GM18498 (cell line): ENCODE results near the gene PHKB.

ENCODE experiments used
- ATAC-seq: cut with Tn5 transposase; IDR thresholded peaks from one replicate; pipeline ENCODE4 v1.9.1; 2021; ENCODE audit warnings: mild to moderate bottlenecking, moderate library complexity; ENCODE audit not compliant: unreplicated experiment

Gene PHKB

GRCh38 chr16:47622451-47623176 lies 161.5 kb downstream of the PHKB start:
- no peak for ATAC-seq

GRCh38 chr16:47624563-47624962 lies 163.4 kb downstream of the PHKB start:
- no peak for ATAC-seq

GRCh38 chr16:47625115-47625567 lies 164.0 kb downstream of the PHKB start:
- no peak for ATAC-seq

GRCh38 chr16:47626246-47626645 lies 165.1 kb downstream of the PHKB start:
- no peak for ATAC-seq

- ATAC-seq, result no peak
These were observed 166.0 kb downstream of the PHKB start for GRCh38 chr16:47627085-47627639.

DNA sequence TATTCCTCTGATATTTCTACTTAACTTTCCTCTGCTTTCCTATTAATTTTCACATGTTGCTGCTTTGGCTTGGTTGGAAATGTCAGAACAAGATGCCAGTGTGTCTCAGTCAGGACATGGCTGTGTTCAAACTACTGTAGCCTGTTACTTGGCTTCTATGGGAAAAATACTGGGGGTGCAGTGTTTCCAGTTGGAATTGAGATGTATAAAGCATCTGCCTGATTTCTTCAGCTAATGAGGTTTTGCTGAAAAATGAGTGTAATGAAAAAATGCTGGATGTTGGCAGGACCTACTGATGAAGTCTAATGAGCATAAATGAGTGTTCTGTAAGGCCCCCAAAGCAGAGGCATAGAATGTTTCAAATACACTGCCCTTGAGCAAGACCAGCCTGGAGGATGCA lies 166.6 kb downstream of the PHKB start:
- no peak for ATAC-seq

DNA sequence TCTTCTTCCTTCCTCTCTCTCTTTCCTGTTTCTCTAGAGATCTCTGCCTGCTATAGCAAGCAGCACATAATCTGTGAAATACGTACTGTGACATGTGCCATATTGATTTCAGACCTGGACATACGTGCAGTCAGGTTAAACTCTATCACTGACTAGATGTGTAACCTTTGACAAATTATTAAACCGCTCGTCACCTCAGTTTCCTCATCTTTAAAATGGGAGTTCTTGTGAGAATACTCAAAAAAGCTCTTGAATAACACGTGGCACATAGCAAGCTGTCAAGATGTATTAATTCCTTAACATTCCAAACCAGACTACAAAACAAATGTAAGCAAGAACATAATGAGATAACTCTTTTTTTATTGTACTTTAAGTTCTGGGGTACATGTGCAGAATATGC lies 170.0 kb downstream of the PHKB start:
- no peak for ATAC-seq

DNA sequence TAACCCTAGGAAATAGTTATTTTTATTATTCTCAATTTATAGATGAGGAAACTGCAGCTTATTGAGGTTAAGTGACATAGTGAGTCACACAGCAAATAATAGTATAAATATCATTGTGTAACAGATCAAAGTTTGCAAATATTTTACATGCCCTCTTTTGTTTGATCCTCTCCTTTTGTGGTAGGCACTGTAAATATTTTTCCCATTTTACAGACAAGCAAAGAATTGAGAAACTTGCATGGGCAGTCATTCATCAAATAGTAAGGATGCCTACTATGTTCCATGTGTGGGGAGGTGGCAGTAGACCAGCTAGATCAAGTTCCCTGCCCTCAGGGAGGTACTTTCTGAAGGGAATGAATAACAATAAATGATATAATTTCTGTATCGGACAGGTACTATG lies 173.0 kb downstream of the PHKB start:
- ATAC-seq, result no peak

DNA sequence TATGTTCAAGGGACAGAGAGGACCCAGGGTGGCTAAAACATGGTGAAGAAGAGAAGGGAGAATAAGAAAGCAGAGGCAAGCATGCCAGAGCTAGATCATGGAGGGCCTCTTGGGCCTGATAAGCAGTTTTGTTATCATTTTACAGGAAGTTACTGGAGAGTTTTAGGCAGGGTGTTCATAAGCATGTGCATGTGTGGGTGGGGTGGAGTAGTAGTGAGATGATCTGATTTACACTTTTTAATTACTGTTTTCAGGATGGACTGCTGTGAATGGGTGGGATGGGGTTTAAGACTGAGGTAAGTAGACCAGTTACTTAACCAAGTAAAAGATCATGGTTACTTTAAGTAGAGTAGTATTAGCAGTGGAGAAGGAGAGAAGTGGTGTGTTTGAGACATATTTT lies 173.6 kb downstream of the PHKB start:
- no peak for ATAC-seq

GRCh38 chr16:47636501-47637099 lies 175.5 kb downstream of the PHKB start:
- ATAC-seq, result no peak

DNA sequence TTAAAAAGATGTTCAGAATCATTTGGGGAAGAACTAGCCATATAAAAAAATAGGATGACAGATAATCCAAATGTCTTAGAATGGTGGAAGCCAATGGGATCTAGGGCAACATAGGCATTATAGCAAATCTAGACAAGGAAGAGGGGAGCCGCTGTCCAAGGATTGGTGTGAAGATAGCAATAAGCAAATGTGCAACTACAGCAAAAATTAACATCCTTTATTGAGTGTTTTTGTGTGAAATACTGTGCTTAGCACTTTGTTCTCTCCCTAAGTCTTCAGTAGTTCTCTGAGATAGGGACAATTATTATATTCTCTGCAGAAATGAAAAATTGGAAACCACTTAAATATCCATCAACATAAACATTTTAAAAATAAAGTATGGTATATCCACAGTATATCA lies 177.0 kb downstream of the PHKB start:
- no peak for ATAC-seq

- ATAC-seq, result no peak
These were observed 179.5 kb downstream of the PHKB start for GRCh38 chr16:47640661-47641060.

DNA sequence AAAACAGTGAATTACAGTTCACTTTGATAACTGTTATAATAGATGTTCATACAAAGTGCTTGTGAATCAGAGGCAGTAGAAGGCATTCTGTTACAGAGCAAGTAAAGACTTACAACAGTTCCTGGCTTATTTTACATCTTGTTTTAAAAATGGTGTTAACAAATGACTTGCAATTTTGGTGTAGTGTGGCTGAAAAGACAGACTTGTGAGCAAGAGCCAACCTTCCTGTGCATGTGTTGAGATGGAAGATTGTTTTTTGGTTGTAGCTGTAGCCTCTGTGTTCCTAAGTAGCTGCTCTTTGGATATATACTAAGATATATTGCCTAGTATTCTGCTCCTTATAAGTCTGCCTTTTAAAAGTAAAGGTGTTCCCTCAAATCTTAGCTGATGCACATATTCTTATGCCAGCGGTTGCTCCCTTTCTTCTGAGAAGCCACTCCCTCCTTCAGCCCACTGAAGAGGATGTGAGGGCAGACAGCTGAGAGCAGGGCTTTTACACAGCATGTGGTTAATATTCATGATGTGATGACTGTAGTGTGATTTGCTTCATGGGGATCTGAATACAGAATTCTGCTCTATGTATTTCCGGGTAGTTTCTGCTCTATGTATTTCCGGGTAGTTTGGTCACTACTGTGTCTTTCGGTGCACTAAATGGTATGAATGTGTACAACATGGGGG lies 182.3 kb downstream of the PHKB start:
- ATAC-seq, result no peak

- ATAC-seq, result no peak
These were observed 183.0 kb downstream of the PHKB start for GRCh38 chr16:47644166-47644565.

- ATAC-seq, result no peak
These were observed 183.5 kb downstream of the PHKB start for GRCh38 chr16:47644661-47645060.

- no peak for ATAC-seq
These were observed 185.8 kb downstream of the PHKB start for GRCh38 chr16:47646914-47647313.

GRCh38 chr16:47657032-47657431 lies 195.9 kb downstream of the PHKB start:
- ATAC-seq, result no peak

- ATAC-seq, result no peak
These were observed 196.8 kb downstream of the PHKB start for GRCh38 chr16:47657977-47658376.

GRCh38 chr16:47660540-47660939 lies 199.4 kb downstream of the PHKB start:
- no peak for ATAC-seq

- ATAC-seq, result no peak
These were observed 203.7 kb downstream of the PHKB start for GRCh38 chr16:47664653-47665325.

DNA sequence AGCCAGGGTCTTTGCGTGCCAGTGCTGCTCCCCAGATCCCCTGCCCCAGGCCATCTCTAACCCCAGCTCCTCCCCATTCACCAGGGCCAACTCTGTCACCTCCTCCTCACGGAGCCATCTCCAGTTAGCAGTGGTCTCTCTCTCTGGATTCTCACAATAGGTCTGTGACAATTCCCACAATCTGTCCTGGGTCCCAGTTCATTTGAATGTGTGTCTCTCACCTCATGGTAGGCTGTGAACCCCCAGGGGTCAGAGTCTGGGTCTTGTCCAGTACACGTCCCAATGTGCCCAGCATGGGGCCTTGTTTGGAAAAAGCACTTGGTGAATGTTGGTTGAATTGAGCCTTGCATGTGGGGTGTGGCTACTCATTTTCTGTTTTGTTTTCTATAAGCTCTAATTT lies 205.3 kb downstream of the PHKB start:
- no peak for ATAC-seq
